HCT116 (cell line): ENCODE data around the gene OR5H14.

ENCODE experiments used
- CTCF ChIP-seq, 3 experiments: fragments of 200-600 bp in 1 of 3; sonication (generic) in 1 of 3; IDR thresholded peaks in 2 of 3; conservative IDR thresholded peaks in 1 of 3; 2 replicates each; pipeline ENCODE4 v1.5.1; 2012 to 2017; ENCODE audit warnings: low read depth in 2 of 3, low read length in 2 of 3, antibody characterized with exemption in 1 of 3, borderline replicate concordance in 1 of 3, control low read depth in 1 of 3, mild to moderate bottlenecking in 1 of 3, mixed read lengths in 1 of 3, mixed run types in 1 of 3, moderate library complexity in 1 of 3; ENCODE audit not compliant: insufficient read depth in 1 of 3
- EZH2 ChIP-seq: fragments of 200-600 bp; sonication (generic); IDR thresholded peaks from 2 replicates; pipeline ENCODE4 v1.6.1; 2017; ENCODE audit warnings: antibody characterized with exemption, mixed run types
- EZH2phosphoT487 ChIP-seq: fragments of 200-600 bp; IDR thresholded peaks from 2 replicates; pipeline ENCODE4 v1.6.1; 2018; ENCODE audit warnings: antibody characterized with exemption, borderline replicate concordance
- JUND ChIP-seq: IDR thresholded peaks from 2 replicates; pipeline ENCODE4 v1.6.1; 2012
- POLR2A ChIP-seq: IDR thresholded peaks from 2 replicates; pipeline ENCODE4 v1.7.0; 2011; ENCODE audit warnings: borderline replicate concordance; ENCODE audit not compliant: insufficient read depth, insufficient read length; ENCODE audit errors: extremely low read depth
- POLR2AphosphoS5 ChIP-seq: IDR thresholded peaks from 2 replicates; pipeline ENCODE4 v1.6.1; 2011; ENCODE audit warnings: mild to moderate bottlenecking, low read depth, low read length, moderate library complexity
- RAD21 ChIP-seq: IDR thresholded peaks from 2 replicates; pipeline ENCODE4 v1.6.1; 2012; ENCODE audit warnings: low read depth, mild to moderate bottlenecking
- SIN3A ChIP-seq: IDR thresholded peaks from 2 replicates; pipeline ENCODE4 v1.6.1; 2012; ENCODE audit warnings: low read depth
- SP1 ChIP-seq: IDR thresholded peaks from 2 replicates; pipeline ENCODE4 v1.6.1; 2012; ENCODE audit warnings: low read depth
- ZFX ChIP-seq: fragments of 450-650 bp; IDR thresholded peaks from 2 replicates; pipeline ENCODE4 v1.6.1; 2017
- ZNF274 ChIP-seq: fragments of 200-500 bp; sonication (Bioruptor generic); IDR thresholded peaks from 2 replicates; pipeline ENCODE4 v1.6.1; 2014; ENCODE audit warnings: mild to moderate bottlenecking, low read depth, low read length, inconsistent platforms
- TF ChIP-seq, protein P1 (sequence below): IDR thresholded peaks from 2 replicates; pipeline ENCODE4 v1.6.1; 2012

- TF ChIP-seq POLR2AphosphoS5 (no peak), ZFX (no peak), ZNF274 (no peak), POLR2A (no peak), EZH2phosphoT487 (no peak), CTCF (IDR thresholded peaks at IDR 0.05 in 2 of 3, conservative IDR thresholded peaks at IDR 0.05 in 1 of 3; ENCODE audit: borderline replicate concordance in 1 of 3, insufficient read depth in 1 of 3, low read depth in 2 of 3, low read length in 2 of 3) (no peak), JUND (no peak), SIN3A (no peak), RAD21 (no peak), SP1 (no peak), EZH2 (no peak)
- TF ChIP-seq, protein P1, sequence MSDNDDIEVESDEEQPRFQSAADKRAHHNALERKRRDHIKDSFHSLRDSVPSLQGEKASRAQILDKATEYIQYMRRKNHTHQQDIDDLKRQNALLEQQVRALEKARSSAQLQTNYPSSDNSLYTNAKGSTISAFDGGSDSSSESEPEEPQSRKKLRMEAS = no peak
Measured at GRCh38 chr3:98148751-98149150, 1.5 kb downstream of the OR5H14 start.
